GM19035 (cell line): Measurements from ENCODE around the gene ENAH.
"Not testable (repeated sequence)": the region's sequence is repeated elsewhere in the genome, so short reads cannot be mapped to it uniquely, and the experiment has no call there.

ENCODE experiments used
- ATAC-seq: cut with Tn5 transposase; IDR thresholded peaks from one replicate; pipeline ENCODE4 v1.9.1; 2021; ENCODE audit not compliant: unreplicated experiment

Gene ENAH

GRCh38 chr1:225652729-225653462, at the start of gene ENAH:
ENAH (minus strand) TSS chr1:225653123; CDS start chr1:225652690, 433 bp downstream.
- peak; percentile 70 for ATAC-seq

GRCh38 chr1:225700889-225701465, 48.1 kb upstream of the ENAH start:
- ATAC-seq: no peak

- ATAC-seq: no peak
These were observed 47.4 kb upstream of the ENAH start for GRCh38 chr1:225700164-225700821.

GRCh38 chr1:225699336-225699735, 46.4 kb upstream of the ENAH start:
- ATAC-seq: no peak

- ATAC-seq: not testable (repeated sequence)
These were observed 45.3 kb upstream of the ENAH start for GRCh38 chr1:225698194-225698593.

- ATAC-seq: no peak
These were observed 44.5 kb upstream of the ENAH start for GRCh38 chr1:225697428-225697827.

- no peak for ATAC-seq
These were observed 42.8 kb upstream of the ENAH start for GRCh38 chr1:225695578-225696337.

GRCh38 chr1:225694151-225694603, 41.3 kb upstream of the ENAH start:
- no peak for ATAC-seq

- not testable (repeated sequence) for ATAC-seq
These were observed 40.8 kb upstream of the ENAH start for GRCh38 chr1:225693697-225694096.

- ATAC-seq: no peak
These were observed 40.3 kb upstream of the ENAH start for GRCh38 chr1:225693085-225693696.

- ATAC-seq: no peak
These were observed 39.6 kb upstream of the ENAH start for GRCh38 chr1:225692517-225692879.

GRCh38 chr1:225691861-225692516, 39.1 kb upstream of the ENAH start:
- no peak for ATAC-seq

- no peak for ATAC-seq
These were observed 38.5 kb upstream of the ENAH start for GRCh38 chr1:225691377-225691776.

GRCh38 chr1:225689882-225690459, 37.0 kb upstream of the ENAH start:
- no peak for ATAC-seq

GRCh38 chr1:225688345-225688744, 35.4 kb upstream of the ENAH start:
- ATAC-seq: no peak

- no peak for ATAC-seq
These were observed 32.7 kb upstream of the ENAH start for GRCh38 chr1:225685476-225686176.

- no peak for ATAC-seq
These were observed 31.8 kb upstream of the ENAH start for GRCh38 chr1:225684741-225685140.

- ATAC-seq: no peak
These were observed 28.3 kb upstream of the ENAH start for GRCh38 chr1:225681231-225681630.

GRCh38 chr1:225678545-225678944, 25.6 kb upstream of the ENAH start:
- ATAC-seq: no peak
